GM18508 (cell line): ENCODE results near the gene SCTR.

Experiments used
- ATAC-seq: cut with Tn5 transposase; IDR thresholded peaks from one replicate; pipeline ENCODE4 v1.9.1; 2021; ENCODE audit warnings: moderate number of reproducible peaks; ENCODE audit not compliant: insufficient read depth, unreplicated experiment

The SCTR gene

GRCh38 chr2:119525614-119526013, 1.3 kb upstream of the SCTR start:
- ATAC-seq = no peak

DNA sequence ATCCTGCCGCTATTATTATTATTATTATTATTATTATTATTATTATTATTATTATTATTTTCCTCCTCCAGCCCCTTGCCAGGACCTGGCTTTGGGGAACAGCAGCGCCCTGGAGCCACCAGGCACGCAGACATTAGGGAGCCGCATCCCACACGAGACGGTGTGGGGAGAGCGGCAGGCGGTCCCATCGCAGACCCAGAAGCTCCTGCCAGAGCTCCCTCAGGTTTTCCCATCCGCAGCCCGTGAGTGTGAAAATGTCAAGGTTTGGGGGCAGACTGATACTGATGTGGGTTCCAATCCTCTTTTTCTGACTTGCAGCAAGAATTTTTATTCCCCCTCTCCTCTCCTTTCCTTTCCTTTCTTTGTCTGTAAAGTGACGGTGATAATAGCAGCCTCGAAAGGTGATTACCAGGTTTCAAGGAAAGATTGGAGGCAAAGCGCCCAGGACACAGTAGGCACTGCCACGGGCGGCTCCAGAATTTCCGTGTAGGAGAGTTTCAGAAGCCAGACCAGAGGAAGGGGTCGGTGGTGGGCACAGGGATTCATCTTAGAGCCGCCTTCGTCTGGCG, 816 bp downstream of the SCTR start:
- no peak for ATAC-seq

- ATAC-seq = no peak
Measured at GRCh38 chr2:119522671-119523070, 1.6 kb downstream of the SCTR start.

- ATAC-seq = no peak
Measured at GRCh38 chr2:119521433-119522050, 2.7 kb downstream of the SCTR start.

DNA sequence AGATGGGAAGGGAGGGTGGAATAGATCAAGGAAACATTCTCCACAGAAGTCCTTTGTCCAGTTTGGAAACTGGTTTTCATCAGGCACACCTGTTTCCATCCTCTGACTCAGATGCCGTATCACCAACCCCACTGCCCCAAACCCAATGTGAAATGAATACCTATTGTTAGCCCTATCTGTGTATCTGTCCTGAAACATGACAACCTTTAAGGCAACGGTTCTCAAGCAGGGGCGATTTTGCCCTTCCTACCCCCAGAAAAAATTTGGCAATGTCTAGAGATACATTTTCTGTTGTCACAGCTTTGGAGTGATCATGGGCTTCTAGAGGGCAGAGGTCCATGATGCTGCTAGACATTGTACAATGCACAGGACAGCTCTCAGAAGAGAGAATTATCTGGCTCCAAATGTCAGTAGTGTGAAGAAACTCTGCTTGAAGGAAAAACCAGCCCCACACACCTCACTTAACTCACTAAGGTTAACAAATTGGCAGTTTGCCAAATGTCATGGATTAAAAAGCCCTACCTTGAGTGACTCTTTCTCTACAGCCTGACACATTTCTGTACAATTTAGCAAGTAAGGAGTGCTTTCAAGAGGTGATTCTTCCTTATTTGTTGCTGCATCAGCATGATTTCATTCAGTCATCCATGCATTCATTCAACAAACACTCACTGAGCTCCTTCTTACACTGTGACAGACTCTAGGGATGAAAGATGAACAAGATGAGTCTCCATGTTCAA, 3.4 kb downstream of the SCTR start:
- ATAC-seq = no peak

GRCh38 chr2:119519057-119519408, 5.2 kb downstream of the SCTR start:
- no peak for ATAC-seq

- no peak for ATAC-seq
Measured at GRCh38 chr2:119518401-119519056, 5.8 kb downstream of the SCTR start.

- peak; percentile 70 for ATAC-seq
Measured at GRCh38 chr2:119517433-119517832, 6.8 kb downstream of the SCTR start.

GRCh38 chr2:119516121-119516520, 8.2 kb downstream of the SCTR start:
- no peak for ATAC-seq

GRCh38 chr2:119513832-119514231, 10.5 kb downstream of the SCTR start:
- no peak for ATAC-seq

GRCh38 chr2:119512946-119513345, 11.3 kb downstream of the SCTR start:
- no peak for ATAC-seq

DNA sequence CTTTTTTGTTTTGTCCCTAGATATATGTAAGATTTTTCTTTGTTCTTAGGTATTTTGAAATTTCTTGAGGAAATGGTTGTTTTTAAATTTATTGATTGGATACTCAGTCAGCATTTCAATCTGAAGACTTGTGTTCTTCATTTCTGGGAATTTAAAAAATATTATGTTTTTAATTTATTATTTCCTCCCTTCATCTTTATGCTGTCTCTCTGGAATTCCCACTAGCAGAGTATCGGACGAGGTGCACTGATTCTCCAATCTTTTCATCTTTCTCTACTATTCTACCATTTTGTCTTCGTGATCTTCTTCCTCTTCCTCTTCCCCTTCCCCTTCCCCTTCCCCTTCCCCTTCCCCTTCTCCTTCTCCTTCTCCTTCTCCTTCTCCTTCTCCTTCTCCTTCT, 12.3 kb downstream of the SCTR start:
- no peak for ATAC-seq

DNA sequence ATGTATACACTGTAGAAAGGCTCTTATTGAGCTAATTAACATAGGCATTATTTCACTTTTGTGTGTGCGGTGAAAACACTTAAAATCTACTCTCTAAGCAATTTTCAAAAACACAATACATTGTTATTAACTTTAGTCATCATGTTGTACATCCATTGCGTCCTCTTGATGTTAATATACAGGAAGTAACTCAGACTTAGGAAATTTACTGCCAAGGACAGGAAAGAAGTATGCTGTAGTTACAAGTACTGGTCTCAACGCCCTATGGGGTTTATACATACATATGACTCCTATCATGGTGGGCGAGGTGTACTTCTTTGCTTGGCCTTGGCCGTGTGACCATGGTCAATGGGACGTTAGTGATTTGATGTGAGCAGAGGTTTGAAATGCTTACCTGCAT, 15.5 kb downstream of the SCTR start:
- ATAC-seq = no peak

DNA sequence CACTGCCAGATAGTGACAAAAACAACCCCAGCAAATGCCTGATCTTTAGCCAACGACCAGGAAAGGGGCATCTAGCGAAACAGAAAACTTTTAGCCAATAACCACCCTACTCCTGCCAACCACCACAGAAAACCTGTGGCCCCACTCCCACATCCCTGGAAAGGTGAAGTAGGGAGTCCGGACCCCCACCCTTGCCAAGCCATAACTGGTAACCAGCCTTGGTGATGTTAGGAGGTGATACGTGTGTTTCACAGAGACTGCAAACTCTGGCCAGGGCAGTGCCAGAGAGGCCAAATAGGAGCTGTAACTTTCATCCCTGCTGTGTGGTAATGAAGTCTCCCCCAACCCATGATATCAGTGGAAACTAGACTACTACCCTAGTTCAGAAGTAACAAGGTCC, 27.6 kb downstream of the SCTR start:
- no peak for ATAC-seq

- no peak for ATAC-seq
Measured at GRCh38 chr2:119495948-119496347, 28.3 kb downstream of the SCTR start.

- ATAC-seq = no peak
Measured at GRCh38 chr2:119494163-119494790, 30.0 kb downstream of the SCTR start.

DNA sequence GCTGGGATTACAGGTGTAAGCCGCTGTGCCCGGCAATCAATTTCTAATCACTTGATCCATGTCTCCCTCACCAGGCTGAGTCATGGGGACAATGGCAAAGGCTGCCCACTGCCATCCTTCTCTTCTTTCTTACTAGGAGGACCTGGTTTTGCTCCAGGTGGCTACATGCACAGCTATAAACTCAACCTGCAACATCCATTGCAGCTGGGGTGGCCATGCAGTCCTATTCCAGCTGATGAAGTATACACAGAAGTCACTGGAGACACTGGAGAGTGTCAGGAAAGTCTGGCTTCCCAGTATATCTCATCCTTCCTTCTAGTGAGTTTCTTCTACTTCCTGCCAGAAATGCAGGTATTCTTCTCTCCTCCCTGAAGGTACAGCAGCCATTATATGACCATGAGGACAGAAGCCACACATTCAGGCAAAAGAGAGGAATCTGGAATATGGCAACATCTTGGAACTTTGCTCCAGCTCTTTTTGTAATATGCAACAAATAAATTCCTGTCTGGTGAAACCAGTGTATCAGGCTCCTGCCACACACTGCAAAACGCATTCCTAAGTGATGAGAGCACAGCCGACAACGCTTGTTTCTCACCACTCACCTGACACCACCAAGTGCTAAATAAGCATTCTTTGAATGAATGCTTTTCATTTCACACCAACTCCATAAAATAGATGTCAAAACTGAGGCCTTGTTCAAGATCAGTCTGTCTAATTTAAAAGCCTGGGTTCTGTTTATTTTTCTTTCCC, 32.3 kb downstream of the SCTR start:
- ATAC-seq = no peak

GRCh38 chr2:119490653-119491195, 33.6 kb downstream of the SCTR start:
- no peak for ATAC-seq

DNA sequence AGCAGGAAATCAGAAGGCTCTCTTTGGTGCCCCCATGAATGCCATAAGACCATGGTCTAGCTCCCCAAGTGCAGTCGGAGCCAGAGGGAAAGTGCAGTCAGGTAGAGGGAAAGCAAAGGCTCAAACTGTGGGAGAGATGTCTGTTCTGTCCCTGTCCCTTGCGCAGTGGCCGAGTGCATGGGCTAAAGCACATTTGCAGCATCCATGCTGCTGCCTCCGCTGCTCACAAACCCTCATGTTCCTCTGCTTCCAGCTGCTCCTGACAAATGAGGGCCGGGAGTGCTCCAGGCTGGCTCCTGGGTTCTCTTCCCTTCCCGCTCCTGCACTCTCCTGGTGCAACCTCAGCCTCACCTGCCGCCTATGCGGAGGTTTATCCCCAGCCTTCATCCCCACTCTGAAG, 34.2 kb downstream of the SCTR start:
- ATAC-seq = no peak
